Peyer's patch (tissue), 4 donors: ENCODE measurements around the gene SLK.

Source experiments
- POLR2A ChIP-seq, 2 donors: fragments of 450-650 bp; IDR thresholded peaks; one replicate each; pipeline ENCODE4 v1.5.1; 2017; ENCODE audit warnings: antibody characterized with exemption in 2 of 2, mild to moderate bottlenecking in 2 of 2, moderate library complexity in 2 of 2
- TF ChIP-seq, protein P1 (sequence below), 6 experiments: fragments of 450-650 bp in 4 of 6; fragments of 200-600 bp in 2 of 6; sonication (generic) in 1 of 6; IDR thresholded peaks; one replicate each; pipeline ENCODE4 v1.5.1; 2017 to 2019; ENCODE audit warnings: antibody characterized with exemption in 6 of 6, mild to moderate bottlenecking in 3 of 6, moderate library complexity in 1 of 6

DNA sequence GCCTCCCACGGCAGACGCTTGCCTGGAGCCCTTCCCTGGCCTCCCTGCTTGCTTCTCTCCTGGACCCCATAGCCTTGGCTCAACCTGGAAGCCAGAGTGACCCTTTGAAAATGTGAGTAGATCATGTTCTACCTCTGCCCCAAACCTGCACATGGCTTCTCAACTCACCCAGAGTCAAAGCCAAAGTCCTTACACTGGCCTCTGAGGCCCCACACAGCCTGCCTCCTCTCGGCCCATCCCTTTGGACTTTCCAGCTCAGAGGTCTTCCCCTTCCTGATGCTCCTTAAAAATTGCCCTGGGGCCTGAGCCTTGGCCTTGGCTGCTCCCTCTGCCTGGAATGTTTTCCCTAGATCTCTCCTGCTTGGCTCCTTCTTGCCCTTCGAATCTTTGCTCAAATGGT is 86.3 kb downstream of the SLK start:
- TF ChIP-seq, protein P1, sequence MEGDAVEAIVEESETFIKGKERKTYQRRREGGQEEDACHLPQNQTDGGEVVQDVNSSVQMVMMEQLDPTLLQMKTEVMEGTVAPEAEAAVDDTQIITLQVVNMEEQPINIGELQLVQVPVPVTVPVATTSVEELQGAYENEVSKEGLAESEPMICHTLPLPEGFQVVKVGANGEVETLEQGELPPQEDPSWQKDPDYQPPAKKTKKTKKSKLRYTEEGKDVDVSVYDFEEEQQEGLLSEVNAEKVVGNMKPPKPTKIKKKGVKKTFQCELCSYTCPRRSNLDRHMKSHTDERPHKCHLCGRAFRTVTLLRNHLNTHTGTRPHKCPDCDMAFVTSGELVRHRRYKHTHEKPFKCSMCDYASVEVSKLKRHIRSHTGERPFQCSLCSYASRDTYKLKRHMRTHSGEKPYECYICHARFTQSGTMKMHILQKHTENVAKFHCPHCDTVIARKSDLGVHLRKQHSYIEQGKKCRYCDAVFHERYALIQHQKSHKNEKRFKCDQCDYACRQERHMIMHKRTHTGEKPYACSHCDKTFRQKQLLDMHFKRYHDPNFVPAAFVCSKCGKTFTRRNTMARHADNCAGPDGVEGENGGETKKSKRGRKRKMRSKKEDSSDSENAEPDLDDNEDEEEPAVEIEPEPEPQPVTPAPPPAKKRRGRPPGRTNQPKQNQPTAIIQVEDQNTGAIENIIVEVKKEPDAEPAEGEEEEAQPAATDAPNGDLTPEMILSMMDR (IDR thresholded peaks at IDR 0.05) = no peak
- no peak for TF ChIP-seq POLR2A (IDR thresholded peaks at IDR 0.05)
